Measurements from ENCODE around the gene SFR1. TPM values are rescaled to one million over a fixed set of nuclear protein-coding genes. Genes with fewer than 3 reads are reported as not detected.

Gene SFR1
- total and polyA plus RNA-seq, 8 donors, result 0.58 to 13.1 (median 4.8) TPM

DNA sequence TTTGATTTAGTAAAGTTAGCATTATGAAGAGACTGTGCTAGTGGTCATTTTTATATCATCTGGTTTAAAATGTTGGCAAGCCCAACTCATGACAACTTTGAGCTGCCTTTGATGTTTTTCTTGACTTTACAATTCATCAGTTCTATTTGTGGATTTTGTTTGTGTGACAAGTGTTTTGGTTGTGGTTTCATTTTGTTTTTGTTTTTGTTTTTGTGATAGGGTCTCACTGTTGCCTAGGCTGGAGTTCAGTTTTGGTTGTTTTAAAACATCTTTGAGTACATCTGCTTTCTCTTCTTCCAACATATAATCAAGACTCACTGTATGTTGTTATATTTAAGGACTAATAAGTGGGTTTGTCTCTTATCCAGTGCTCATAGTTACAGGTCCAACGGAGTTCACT lies 17.6 kb upstream of the SFR1 start:
- TF ChIP-seq POLR2A (IDR thresholded peaks at IDR 0.05), result no peak
- TF ChIP-seq POLR2AphosphoS5 (IDR thresholded peaks at IDR 0.05), result no peak
- TF ChIP-seq, protein P1, sequence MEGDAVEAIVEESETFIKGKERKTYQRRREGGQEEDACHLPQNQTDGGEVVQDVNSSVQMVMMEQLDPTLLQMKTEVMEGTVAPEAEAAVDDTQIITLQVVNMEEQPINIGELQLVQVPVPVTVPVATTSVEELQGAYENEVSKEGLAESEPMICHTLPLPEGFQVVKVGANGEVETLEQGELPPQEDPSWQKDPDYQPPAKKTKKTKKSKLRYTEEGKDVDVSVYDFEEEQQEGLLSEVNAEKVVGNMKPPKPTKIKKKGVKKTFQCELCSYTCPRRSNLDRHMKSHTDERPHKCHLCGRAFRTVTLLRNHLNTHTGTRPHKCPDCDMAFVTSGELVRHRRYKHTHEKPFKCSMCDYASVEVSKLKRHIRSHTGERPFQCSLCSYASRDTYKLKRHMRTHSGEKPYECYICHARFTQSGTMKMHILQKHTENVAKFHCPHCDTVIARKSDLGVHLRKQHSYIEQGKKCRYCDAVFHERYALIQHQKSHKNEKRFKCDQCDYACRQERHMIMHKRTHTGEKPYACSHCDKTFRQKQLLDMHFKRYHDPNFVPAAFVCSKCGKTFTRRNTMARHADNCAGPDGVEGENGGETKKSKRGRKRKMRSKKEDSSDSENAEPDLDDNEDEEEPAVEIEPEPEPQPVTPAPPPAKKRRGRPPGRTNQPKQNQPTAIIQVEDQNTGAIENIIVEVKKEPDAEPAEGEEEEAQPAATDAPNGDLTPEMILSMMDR (IDR thresholded peaks at IDR 0.05), result no peak
- no peak for TF ChIP-seq EP300 (IDR thresholded peaks at IDR 0.05)
- Histone ChIP-seq H3K27me3 (no peaks in the 10 kb centered on the region), H3K4me1 (no peaks in the 10 kb centered on the region), H3K9me3 (no peaks in the 10 kb centered on the region), H3K4me3 (no peak overlapping the region), H3K36me3 (no peaks in the 10 kb centered on the region), H3K27ac (no peak overlapping the region)
- 0 to 45% (median 0%) methylated on average over 1 of the region's 1 CpG for WGBS, 5 donors
- no peak for DNase-seq
- intact Hi-C loops (cut with DNase I; ENCODE audit: low total_unique reads), result no loop called here

DNA sequence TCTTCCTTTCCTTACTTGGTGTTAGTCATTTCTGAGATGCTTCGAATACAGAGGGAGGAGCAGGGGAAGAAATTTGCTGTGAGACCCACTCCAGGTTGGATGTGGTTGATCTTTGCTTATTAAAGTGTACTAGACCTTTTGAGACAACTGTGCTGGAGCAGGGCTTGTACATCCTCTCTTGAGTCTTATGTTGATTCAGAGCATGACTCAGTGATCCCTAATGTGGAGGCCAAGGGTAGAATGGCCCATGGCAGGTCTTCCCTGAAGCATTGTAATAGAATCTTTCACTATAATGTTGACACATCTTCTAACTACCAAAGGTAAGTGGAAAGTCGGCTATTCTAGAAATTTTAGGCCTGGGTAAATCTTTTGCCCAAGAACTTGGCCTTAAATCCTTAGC lies 17.0 kb upstream of the SFR1 start:
- intact Hi-C loops (cut with DNase I; ENCODE audit: low total_unique reads), result no loop called here
- Histone ChIP-seq H3K4me3 (no peak overlapping the region), H3K36me3 (no peaks in the 10 kb centered on the region), H3K27me3 (no peaks in the 10 kb centered on the region), H3K4me1 (no peaks in the 10 kb centered on the region), H3K27ac (no peak overlapping the region), H3K9me3 (no peaks in the 10 kb centered on the region)
- no peak for DNase-seq
- 91 to 98% (median 94%) methylated on average over 2 of the region's 2 CpGs for WGBS, 5 donors
- TF ChIP-seq EP300 (IDR thresholded peaks at IDR 0.05) (no peak), POLR2AphosphoS5 (IDR thresholded peaks at IDR 0.05) (no peak), POLR2A (IDR thresholded peaks at IDR 0.05) (no peak)
- TF ChIP-seq, protein P1 (IDR thresholded peaks at IDR 0.05), result no peak

DNA sequence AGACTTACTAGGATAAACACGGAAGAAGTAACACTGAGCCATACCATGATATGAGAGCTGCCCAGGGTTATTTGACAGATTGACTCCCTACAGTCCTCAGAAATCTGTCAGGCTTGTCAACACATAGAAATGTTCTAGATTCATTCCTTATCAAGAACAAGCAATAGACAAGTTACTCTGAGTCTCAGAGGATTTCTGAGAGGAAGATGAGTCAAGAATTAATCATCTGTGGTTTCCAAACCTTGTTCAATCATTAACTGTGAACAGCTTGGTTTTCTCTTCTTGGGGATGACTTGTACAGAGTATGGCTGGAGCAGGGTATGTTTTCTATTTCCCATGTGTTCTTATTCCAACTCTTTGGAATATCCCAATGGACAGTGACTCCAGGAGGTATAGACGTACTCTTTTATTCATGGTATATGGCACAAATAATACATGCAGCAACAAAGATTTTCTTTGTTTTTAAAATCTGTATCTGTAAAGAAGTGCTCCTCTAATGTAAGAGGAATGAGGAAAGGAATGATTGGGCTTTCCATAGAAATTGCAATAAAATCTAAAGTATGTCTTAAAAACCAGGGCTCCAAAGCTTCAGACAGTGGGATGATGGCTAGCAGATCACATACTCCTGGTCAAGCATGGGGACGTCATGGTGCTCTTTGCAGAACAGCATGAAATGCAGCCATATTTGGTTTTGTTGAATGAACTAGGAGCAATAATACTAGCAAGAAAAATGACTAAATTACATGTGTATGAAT lies 11.9 kb upstream of the SFR1 start:
- Histone ChIP-seq H3K4me1 (no peaks in the 10 kb centered on the region), H3K27ac (peak overlapping the region in 1 of 5 donors; percentile 20), H3K36me3 (no peaks in the 10 kb centered on the region), H3K9me3 (no peaks in the 10 kb centered on the region), H3K27me3 (no peaks in the 10 kb centered on the region), H3K4me3 (no peak overlapping the region)
- WGBS, 5 donors, result 64 to 76% (median 74%) methylated on average over 3 of the region's 3 CpGs
- intact Hi-C loops (cut with DNase I; ENCODE audit: low total_unique reads), result no loop called here
- TF ChIP-seq POLR2AphosphoS5 (IDR thresholded peaks at IDR 0.05) (peak in 1 of 3 donors; percentile 16), EP300 (IDR thresholded peaks at IDR 0.05) (no peak)
- TF ChIP-seq, protein P1 (IDR thresholded peaks at IDR 0.05), result no peak
- no peak for DNase-seq

DNA sequence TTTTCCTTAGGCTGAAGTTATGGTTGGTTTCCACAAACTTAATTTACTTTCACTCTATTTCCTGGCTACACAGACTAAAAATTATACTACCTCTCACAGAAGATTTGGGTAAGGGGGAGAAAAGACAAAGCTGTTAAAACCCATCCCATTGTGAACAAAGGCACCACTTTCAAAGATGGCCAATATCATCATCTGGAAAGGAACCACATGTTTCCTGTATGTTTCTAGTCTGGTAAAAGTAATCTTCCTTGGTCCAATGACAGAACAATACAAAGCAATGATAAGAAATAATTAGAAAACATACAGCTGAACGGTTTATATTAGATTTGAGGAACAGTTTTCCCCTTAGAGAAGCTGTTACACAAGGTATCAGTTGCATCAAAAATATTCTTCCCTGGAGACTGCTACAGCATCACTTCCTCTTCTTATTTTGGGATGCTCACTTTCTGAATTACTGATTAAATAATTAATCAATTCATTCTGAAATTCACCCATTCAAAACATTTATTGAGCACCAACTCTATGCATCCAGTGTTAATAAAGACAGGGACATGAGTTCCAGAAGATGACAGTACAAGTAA lies 8.5 kb upstream of the SFR1 start:
- Histone ChIP-seq H3K36me3 (no peaks in the 10 kb centered on the region), H3K4me1 (no peaks in the 10 kb centered on the region), H3K27ac (no peak overlapping the region), H3K9me3 (no peaks in the 10 kb centered on the region), H3K27me3 (no peaks in the 10 kb centered on the region), H3K4me3 (no peak overlapping the region)
- TF ChIP-seq, protein P1 (IDR thresholded peaks at IDR 0.05), result no peak
- no peak for TF ChIP-seq POLR2AphosphoS5 (IDR thresholded peaks at IDR 0.05)
- no peak for TF ChIP-seq POLR2A (IDR thresholded peaks at IDR 0.05)
- no peak for TF ChIP-seq EP300 (IDR thresholded peaks at IDR 0.05)
- DNase-seq, result no peak
- 26 to 52% (median 48%) methylated on average over 1 of the region's 1 CpG for WGBS, 5 donors
- intact Hi-C loops (cut with DNase I; ENCODE audit: low total_unique reads), result no loop called here
